HG02981 (cell line): ENCODE results near the gene CIAO3.

ENCODE experiments used
- ATAC-seq: cut with Tn5 transposase; IDR thresholded peaks from one replicate; pipeline ENCODE4 v1.9.1; 2021; ENCODE audit warnings: mild to moderate bottlenecking, moderate library complexity; ENCODE audit not compliant: unreplicated experiment

Gene CIAO3

DNA sequence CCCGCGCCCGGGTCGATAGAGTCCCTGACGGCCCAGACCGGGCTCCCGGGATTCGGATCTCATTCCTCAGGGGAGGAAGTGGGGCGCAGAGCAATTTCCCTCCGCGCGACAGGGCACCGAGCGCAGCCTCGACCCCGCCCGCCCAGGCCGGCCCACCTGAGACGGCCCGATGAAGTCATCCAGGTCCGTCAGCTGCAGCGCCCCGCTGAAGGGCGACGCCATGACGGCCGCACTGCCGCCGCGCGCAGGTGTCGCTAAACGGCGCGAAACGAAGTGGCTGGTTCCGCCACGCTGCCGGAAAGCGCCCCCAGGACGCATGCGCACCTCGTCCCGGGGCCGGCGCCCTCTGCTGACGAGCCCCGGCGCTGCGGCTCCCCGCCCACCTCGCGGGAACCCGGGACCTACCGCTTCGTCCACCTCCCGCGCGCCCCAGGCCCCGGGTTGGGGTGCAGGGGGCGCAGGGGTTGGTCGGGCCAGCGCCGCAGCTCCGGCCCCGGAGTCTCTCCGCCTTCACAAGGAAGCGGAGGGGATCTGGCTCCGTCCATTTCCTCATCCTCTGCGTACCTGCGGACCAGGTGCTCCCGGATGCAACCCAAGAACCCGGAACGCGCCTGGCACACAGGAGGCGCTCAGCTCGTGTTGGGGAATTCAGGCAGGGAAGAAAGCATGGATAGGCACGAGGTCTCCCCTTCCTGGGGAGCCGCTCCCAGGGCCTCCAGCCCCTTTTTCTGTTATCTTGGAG, at the start of gene CIAO3:
TSS of gene CIAO3 (minus strand) at position 234 of the 742 bp plus-strand sequence. CDS start at position 222, 12 bp downstream.
- ATAC-seq = peak; percentile 79

DNA sequence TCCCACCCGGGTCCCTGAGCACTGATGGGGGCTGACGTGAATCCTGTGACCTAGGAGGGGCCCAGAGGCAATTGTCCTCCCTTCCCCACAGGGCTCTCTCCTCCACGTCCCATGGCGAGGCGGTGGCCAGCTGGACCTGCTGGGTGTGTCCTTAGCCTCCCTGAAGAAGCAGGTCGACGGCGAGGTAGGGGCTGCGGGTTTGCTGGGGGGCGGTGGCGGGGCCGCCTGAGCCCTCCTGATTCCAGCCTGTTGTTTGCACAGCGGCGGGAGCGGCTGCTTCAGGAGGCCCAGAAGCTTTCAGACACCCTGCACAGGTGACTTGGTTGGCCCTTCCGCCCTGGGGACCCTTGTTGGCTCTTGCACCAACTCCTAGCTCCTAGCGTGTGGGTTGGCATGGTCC, 49.3 kb upstream of the CIAO3 start:
- ATAC-seq = no peak

DNA sequence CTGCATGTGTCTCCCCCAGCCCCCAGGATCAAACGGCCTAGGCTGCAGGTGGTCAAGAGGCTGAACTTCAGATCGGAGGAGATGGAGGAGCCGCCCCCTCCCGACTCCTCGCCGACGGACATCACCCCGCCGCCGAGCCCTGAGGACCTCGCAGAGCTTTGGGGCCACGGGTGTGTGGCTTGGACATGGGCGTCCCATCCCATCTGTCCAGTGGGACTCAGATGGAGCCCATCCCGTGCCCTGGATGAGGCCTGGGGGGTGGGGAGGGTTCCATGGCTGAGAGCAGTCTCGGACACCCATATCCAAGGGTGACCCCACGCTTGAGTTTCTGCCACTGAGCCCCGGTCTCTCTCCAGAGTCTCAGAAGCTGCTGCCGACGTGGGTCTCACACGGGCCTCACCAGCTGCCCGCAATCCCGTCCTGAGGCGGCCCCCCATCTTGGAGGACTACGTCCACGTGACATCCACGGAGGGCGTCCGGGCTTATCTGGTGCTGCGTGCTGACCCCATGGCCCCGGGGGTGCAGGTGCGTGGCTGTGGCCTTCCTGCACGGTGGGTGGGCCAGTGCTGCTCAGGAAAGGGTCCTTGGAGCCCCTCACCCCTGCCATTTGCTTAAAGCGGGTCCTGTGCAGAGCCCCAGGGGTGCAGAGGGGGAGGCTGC, 48.5 kb upstream of the CIAO3 start:
- ATAC-seq = no peak

DNA sequence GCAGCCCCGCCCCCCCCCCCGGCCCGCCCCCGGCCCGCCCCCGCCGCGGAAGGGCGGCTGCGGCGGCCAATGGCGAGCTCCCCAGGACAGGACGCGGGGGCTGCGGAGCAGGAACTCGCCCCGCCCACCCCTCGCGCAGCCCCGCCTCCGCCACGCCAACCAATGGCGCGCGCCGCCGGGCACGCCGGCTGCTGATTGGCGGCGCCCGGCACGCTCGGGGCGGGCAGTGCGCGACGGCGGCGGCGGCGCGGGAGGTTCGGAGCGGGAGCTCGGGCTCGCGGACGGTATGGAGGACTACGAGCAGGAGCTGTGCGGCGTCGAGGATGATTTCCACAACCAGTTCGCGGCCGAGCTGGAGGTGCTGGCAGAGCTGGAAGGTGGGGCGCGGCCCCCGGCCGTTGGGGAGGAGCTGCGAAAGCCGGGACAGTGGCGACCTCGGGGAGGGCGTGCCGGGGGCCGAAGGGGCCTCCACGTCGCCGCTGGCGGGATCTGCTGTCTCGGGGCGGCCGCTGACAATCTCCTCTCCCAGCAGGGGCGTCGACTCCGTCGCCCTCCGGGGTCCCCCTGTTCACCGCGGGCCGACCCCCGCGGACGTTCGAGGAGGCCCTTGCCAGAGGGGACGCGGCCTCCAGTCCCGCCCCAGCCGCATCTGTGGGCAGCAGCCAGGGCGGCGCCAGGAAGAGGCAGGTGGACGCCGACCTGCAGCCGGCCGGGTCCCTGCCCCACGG, 47.8 kb upstream of the CIAO3 start, which contains the start of gene CHTF18:
TSS of gene CHTF18 (plus strand) at position 222 of the 728 bp plus-strand sequence. CDS start at position 287, 65 bp downstream.
- ATAC-seq = peak; percentile 68

DNA sequence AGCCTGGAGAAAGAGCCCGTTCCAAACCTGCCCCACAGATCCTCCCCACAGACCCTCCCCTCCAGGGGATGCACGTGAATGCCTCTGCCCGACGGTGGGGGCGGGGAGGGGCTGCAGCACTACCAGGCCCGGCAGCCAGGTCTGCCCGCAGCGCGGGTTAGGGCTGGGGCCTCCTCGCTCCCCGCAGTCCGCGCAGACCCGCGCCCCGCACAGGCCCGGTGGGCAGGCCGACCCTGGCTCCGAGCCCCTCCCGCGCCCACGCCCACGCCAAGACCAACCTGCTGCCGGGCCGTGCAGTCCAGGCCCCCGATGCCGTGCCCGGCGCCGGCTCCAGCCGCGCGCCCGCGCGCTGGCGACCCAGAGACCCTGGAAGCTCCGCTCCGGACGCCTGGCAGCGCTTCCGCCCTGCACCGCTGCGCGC, 47.2 kb upstream of the CIAO3 start, which contains the start of gene RPUSD1:
TSS of gene RPUSD1 (minus strand) at position 404 of the 421 bp plus-strand sequence. CDS start 644 bp downstream, outside the sequence.
- ATAC-seq = no peak

DNA sequence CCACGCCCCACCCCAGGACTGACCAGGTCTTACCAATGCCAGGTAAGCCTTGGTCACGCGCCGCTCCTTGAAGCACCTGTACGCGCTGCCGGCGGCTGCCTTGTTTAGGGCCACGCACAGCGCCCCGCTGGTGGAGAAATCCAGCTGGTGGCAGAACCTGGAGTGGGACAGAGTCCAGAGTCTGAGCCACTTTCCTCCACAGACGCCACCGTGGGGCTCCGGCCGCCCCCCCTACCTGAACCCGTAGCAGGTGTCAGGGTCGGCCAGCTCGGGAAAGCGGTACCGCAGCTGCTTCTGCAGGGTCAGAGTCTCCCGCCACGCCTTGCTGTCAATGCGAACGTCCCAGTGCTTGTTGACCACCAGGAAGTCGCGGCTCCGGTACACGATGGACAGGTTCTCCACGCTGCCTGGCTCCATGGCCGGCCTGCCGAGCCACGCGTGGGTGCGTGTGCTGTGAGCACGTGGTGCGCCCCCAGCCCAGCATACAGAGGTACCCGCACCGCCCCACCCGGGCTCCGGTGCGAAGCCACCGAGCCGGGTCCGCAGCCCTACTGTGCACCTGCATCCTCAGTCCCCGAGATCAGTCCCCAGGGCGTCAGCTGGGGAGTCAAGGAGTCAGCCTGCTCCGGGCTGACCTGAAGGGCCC, 46.6 kb upstream of the CIAO3 start:
- no peak for ATAC-seq

DNA sequence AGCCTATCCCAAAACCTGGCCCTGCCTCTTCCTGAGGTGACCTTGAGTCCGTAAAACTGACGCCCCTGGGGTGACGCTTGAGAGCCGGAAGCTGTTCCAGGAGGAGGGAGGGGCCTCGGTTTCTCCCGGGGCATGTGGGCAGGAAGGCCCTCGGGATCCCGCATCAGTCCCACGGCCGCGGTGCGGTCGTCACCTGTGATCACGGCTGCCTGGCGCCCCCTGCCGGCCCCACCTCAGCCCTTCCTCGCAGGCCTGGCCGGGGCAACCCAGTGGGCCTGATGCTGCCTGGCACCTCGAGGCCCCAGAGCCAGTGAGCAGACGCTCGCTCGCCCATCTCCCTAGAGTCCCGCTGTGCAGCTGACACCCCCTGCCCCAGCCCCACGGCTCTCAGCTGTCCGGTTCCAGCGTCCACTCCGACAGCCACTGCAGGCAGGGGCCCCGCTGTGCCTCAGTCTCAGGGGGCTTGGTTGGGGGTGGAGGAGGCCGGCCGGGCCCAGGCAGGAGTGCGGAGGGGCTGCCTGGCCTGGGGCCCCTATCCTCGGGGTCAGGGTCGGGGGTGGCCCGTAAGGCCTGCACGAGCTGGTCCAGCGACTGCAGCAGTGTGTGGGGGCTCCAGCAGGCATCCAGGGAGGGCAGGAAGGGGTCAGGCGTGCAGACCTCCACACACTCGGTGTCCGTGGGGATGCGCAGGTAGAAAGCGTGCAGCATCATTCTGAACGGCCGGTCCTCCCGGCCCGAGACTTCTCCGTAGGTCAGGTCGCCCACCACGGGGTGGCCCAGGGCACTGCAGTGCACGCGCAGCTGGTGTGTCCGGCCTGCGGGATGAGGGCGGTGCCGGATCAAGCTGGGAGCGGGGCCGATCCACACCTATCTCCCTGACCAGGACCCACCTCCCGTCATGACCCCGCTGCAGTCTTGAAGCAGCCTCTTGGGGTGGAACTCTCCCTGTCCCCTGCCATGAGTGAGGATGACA, 45.1 kb upstream of the CIAO3 start:
- ATAC-seq = no peak

DNA sequence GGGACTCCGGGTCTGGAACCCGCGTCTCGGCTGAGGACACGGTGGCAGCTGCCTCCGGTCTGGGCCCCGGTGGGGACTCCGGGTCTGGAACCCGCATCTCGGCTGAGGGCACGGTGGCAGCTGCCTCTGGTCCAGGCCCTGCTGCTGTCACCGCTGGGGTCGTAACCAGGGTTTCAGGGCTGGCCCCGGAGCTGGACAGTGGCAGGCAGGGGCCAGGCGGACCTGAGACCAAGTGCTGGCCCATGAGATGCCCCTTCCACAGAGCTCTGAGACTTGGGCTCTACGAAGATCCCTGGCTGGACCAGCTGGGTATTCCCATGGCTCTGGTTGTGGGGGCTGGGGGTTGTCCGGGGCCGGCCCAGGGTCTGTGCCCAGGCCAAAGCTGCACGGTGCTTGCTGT, 43.6 kb upstream of the CIAO3 start:
- no peak for ATAC-seq

DNA sequence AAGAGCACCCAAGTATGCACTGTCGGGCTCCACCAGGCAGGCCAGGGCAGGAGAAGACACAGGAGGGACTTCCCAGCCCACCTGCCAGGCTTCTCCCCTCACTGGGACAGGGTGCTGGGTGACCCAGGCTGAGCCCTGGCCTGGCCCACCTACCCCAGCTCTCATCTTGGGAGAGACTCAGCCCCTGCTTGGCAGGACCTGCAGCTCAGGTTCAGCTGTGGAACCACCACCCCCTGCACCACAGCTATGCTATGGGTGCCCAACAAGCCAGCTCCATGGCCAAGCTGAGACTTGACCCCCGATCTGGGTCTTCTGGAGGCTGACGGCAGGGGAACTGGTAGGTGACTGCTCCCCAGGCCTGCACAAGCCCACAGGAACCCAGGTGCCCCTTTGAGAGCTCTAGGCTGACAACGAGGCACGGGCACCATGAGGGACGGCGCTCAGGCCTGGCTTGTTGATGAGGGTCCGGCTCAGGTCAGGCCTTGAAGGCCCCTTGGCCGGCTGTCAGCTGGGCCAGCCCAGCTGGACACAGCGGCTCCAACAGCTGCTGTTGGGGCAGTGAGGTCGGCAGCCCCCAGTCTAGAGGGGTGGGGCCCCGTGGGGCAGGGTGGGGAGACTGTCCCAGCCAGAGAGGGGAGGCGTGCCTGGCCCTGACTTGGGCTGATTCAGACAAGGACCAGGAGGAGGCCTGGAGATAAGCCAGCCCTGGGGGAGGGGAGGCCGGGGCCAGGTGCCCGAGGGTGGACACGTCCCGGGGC, 42.8 kb upstream of the CIAO3 start:
- no peak for ATAC-seq

DNA sequence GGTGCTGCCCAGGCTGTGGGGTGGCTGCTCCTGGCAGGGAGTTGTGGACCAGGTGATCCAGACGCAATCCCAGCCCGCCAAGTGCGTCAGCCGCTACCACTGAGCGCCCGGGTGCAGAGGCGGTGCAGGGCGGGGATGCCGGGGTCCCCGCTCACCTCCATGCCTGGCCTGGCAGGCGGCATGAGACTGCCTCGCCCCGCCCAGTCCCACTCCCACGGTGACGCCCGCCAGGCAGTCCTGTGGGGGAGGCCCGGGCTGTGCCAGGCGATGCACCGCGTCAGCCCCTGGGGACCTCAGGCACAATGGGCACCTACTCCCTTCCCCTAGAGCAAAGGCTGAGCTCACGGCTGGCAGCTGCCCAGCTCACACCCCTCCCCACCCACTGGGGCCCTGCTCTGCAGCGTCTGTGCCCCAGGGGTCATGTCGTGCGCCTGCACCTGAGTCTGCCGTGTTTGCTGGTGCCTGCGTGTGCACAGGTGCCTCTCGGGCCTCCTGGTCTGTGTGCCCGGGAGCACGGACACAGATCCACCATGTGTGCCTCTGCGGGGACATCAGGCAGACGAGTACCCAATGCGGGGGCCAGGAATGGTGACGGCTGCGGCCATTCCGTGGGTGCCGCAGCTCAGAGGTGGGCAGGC, 42.1 kb upstream of the CIAO3 start:
- ATAC-seq = no peak

DNA sequence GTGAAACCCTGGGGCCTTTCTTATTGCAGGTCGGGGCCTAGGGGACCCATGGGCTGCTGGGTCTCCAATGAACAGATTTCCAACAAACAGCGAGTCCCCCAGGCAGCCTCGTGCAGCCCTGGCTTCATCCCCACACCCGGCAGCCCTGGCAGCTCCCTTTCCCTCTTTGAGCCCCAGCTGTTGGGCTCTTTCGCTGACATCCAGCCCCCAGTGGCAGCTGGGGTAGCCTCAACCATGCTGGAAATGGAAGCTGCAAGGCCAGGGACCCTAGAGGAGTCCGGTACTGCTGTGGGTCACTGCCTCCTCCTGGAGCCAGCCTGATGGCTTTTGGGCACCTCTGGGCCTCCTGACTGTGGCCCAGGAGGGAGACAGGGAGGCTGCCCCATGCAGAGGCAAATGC, 41.5 kb upstream of the CIAO3 start:
- ATAC-seq = no peak

DNA sequence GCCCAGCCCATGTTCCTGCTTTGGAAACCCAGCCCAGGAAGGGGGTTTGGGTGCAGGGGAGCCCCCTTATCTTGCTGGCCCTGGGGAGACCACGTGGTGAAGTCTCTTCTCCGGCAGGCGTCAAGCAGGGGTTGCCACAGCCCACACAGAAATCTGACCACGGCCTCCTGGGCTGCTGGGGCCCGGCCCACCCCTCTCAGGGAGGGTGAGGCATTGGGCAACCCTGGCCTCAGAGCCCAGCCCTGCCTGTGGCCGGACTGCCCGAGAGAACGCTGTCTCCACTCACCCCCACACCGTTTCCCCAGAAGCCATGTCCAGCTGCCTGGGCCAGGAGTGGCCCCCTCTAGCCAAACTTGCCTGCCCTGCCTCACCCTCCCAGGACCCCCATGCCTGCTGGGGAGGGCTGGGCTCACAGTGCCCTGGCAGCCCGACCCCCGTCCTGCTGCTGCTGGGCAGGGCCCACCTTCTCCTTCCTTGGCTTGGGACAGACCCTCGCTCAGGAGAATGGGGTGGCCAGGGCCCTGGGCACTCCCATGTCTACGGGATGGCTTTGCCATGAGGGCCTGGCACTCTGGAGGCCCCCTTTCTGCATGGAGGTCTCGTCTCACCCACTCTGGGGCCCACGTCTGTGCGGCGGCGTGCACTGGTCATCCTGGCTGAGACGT, 40.7 kb upstream of the CIAO3 start:
- no peak for ATAC-seq

DNA sequence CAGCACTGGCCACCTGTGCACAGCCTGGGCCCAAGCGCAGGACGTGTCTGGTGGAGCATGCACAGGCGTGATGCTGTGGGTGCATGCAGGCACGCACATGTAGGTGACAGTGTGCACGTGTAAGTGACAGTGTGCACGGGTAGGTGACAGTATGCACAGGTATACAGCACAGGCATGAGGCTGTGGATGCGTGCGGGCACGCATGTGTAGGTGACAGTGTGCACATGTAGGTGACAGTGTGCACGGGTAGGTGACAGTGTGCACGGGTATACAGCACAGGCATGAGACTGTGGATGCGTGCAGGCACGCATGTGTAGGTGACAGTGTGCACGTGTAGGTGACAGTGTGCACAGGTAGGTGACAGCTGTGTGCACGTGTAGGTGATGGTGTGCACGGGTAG, 39.5 kb upstream of the CIAO3 start:
- no peak for ATAC-seq

DNA sequence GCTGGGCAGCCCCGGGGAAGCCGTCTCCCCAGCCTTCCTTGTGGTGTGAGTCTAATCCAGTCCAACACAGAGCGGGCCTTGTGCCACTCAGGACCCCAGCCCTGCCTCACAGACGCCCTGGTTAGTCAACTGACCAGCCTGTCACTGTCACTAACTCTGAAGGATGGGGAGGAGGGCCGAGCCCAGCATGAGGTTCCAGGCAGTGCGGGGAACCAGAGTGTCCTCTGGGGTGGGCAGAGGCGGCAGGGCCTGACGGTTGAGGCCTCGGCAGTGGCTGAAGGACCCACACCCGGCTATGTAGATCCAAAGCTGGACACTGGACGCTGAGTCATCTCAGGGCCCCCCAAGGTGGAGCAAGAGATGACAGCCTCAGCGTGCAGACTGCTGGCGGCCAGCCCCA, 38.8 kb upstream of the CIAO3 start:
- ATAC-seq = no peak

DNA sequence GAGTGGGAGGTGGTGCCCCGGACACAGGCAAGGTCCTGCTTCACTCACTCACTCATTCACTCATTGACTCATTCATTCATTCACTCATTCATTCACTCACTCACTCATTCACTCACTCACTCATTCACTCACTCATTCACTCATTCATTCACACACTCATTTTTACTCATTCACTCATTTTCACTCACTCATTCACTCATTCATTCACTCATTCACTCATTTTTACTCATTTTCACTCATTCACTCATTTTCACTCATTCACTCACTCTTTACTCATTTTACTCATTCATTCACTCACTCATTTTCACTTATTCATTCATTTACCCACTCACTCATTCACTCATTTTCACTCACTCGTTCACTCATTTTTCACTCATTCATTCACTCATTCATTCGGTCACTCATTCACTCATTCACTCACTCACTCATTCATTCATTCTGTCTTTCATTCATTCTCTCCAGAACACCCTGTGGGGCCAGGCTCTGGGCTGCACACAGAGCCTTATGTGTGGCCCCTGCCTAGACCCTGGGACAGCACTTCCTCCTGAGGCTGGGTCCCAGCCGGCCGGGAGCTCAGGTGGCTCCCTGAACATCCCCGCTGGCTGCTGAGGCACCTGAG, 38.2 kb upstream of the CIAO3 start:
- no peak for ATAC-seq

DNA sequence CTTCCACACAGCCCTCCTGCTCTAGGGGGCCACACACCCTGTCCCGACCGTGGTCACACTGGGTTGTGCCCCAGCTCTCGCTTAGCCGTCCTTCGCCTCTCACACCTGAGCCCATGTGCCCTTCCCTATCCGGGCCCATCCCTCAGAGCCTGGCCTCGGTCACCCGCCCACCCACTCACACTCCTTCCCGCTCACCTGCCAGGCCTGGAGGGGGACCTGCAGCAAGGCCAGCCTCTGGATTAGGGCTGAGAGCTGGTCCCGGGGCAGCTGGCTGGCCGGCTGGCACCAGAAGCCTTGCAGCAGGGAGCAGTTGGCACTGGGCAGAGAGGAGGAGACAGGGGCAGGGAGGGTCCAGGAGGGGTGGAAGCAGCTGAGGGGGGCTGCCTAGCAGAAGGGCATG, 37.6 kb upstream of the CIAO3 start:
- ATAC-seq = no peak

DNA sequence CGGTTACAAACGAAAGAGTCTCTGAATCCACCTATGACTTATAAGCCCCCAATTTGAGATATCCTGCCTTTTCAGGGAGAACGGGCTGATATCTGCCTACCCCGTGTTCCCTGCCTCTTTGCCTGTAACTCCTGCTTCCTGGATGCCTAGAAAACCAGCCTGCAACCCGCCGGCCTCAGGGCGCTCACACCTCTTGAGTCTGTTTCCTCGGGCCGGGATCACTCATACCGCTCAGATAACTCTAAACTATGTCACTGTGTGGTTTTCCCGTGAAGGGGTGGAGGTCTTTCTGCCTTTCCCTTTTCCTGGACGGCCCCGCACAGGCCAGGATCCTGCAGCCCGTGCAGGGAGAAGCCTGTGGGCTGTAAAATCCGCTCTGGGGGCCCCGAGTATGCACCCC, 37.0 kb upstream of the CIAO3 start:
- ATAC-seq = no peak

DNA sequence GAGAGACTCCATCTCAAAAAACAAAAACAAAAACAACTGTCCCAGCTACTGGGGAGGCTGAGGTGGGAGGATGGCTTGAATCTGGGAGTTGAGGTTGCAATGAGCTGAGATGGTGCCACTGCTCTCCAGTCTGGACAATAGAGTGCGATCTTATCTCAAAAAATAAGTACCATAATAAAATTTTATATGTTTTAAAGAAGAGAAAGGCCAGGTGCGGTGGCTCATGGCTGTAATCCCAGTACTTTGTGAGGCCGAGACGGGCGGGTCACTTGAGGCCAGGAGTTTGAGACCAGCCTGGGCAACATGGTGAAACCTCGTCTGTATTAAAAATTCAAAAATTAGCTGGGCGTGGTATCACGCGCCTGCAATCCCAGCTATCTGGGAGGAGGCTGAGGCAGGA, 36.0 kb upstream of the CIAO3 start:
- no peak for ATAC-seq
